ENCODE results near the gene WIF1.

WIF1 gene

DNA sequence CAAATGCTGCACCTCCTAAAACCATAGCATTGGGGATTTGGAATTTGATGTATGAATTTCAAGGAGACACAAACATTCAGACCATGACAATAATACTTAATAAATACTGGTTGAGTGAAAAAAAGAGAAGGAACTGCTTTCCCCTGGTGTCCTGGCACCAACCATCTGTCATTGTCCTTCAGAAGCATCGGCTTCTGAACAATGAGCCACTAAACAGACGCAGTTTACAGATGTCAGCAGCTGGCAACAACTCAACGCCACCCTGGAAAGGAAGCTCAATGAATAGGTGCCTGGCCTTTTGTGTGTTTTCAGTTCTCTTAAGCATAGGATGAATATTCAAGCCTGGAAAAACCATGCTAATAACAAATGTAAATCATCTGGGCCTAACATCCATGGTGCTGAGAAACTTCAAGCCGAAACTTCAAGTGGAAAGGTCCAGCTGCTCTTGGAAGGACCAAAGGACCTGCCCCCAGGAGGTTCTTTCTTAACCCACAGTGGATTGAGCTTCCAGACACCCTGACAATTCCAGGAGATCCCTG is 101.3 kb downstream of the WIF1 start:
- no peak for DNase-seq

DNA sequence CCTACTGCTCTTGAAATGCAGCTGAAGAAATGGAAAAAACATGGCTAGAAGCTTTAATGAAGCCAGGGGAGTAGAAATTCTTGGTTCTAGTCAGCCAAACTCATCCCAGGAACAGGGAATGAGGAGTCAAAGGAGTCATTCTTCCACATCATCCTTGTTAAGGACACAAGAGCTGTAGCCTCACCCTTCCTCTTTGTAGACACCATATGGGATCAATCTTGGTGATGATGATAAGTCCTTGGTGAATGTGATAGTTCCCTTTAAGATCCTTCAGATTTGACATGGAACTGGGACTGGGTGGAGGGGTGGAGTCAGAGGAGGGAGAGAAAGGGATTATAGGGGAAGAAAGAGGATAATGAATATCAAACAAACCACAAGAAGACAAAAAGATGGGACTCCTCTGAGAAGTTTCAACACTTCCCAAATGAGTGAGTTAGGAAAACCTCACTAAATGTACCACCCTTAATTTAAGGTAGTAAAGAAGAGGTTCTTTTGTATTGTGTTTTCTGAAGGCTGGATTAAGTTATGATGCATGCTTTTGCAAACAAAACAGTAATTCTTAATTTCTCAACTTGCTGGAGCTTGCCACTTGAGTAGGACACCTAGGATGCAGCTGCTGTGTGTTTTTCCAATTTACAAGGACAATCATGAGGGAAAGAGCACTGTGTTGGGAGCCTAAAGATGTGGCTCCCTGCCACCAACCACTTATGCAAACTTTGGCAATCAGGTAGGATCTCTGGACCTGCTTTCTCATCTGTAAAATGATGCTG is 104.0 kb downstream of the WIF1 start:
- DNase-seq, result no peak

DNA sequence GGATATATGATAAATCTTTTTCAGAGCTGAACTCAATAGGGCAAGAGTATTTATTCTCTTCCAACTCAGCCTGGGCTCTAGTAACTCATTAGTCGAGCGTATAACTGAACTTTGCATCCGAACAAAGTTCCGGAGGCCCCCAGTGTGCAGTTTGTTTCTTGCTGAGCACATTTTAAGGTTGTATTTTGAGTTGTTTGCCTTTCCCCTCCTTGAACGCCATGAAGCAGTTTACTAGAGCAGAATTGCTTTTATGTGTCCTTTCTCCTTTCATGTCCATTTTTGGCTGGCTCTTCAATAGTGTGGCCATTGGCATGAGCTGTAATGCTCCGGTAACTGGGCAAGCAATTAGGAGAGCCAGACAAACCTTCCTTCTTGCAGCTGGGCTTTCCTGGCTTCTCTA is 105.3 kb downstream of the WIF1 start:
- DNase-seq, result no peak

GRCh38 chr12:65014504-65015271 is 106.4 kb downstream of the WIF1 start:
- DNase-seq, result no peak

DNA sequence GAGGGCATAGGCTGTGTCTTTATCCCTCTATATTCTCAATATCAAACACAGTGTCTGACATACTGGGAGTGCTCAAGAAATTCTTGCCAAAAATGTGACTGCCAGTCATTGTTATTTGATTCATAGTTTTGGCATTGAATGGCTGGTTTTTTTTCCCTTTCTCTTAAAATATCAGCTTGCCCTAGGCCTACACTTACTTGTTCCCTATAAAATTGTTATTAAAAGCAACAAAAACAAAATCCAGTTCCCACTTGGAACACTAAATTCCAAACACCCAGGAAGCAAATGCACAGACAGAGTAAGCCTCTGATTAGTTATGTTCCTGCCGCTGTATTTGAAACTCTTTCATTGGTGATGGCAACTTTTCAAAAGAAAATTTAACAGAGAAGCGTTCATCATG is 110.7 kb downstream of the WIF1 start:
- no peak for DNase-seq

GRCh38 chr12:65005716-65006115 is 115.4 kb downstream of the WIF1 start:
- no peak for DNase-seq

DNA sequence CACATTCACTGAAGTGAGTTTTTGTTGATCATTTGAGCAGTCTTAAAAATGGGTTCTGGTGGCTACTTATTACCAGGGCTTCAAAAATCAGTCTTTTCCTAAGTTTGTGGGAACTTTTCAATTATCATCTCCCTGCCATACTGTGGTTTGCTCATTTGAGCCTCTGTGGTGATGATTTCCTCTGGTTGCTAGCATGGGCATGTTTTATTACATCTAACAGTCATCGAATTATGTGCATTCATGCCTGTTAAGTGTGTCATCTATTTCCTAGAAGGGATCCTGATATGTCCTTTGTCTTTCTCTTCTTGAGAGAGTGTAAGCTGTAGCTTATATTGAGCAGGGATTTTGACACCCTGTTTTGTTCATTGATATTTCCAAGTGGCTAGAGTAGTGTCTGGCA is 116.8 kb downstream of the WIF1 start:
- no peak for DNase-seq

Data from NCI-H2227 treated with DMSO at 0.1 percent for 48 hours (cell line).